Hepatocyte (in vitro differentiated cells): ENCODE data around the gene PCYT2. TPM values are rescaled to one million over a fixed set of nuclear protein-coding genes. Genes with fewer than 3 reads are reported as not detected.
A peak's percentile ranks its signal among the peaks of the same experiment; 100 is the strongest.

ENCODE experiments used
- DNase-seq: peaks from one replicate; pipeline ENCODE4 v3.0.0-alpha.2; 2016; ENCODE audit warnings: low spot score
- H2AFZ ChIP-seq: fragments of 200-600 bp; sonication (generic); 2 replicates; pipeline ENCODE4 v1.6.0; 2016; ENCODE audit warnings: antibody characterized with exemption, mild to moderate bottlenecking
- H3K27ac ChIP-seq: fragments of 200-600 bp; sonication (generic); 2 replicates; pipeline ENCODE4 v1.5.1; 2016; ENCODE audit warnings: mild to moderate bottlenecking
- H3K27me3 ChIP-seq: fragments of 200-600 bp; sonication (generic); 2 replicates; pipeline ENCODE4 v1.6.1; 2016
- H3K36me3 ChIP-seq: fragments of 200-600 bp; sonication (generic); replicated peaks from 2 replicates; pipeline ENCODE4 v1.5.1; 2016; ENCODE audit warnings: low read depth; ENCODE audit not compliant: insufficient read depth
- H3K4me1 ChIP-seq: fragments of 200-600 bp; sonication (generic); 2 replicates; pipeline ENCODE4 v1.5.1; 2016; ENCODE audit warnings: mild to moderate bottlenecking, moderate library complexity; ENCODE audit not compliant: insufficient read depth
- H3K4me2 ChIP-seq: fragments of 200-600 bp; sonication (generic); 2 replicates; pipeline ENCODE4 v1.6.0; 2016
- H3K4me3 ChIP-seq: fragments of 200-600 bp; sonication (generic); 2 replicates; pipeline ENCODE4 v1.5.1; 2016; ENCODE audit warnings: mild to moderate bottlenecking
- H3K79me2 ChIP-seq: fragments of 200-600 bp; sonication (generic); 2 replicates; pipeline ENCODE4 v1.6.0; 2017; ENCODE audit warnings: mild to moderate bottlenecking
- H3K9me2 ChIP-seq: fragments of 200-600 bp; sonication (generic); replicated peaks from 2 replicates; pipeline ENCODE4 v1.6.0; 2017; ENCODE audit warnings: mild to moderate bottlenecking; ENCODE audit not compliant: insufficient read depth
- H3K9me3 ChIP-seq: fragments of 200-600 bp; sonication (generic); 2 replicates; pipeline ENCODE4 v1.5.1; 2016; ENCODE audit warnings: low read depth, mild to moderate bottlenecking
- H4K20me1 ChIP-seq: fragments of 200-600 bp; sonication (generic); 2 replicates; pipeline ENCODE4 v1.6.0; 2016; ENCODE audit warnings: mild to moderate bottlenecking; ENCODE audit not compliant: insufficient read depth, poor library complexity, severe bottlenecking
- CTCF ChIP-seq: fragments of 200-600 bp; sonication (generic); IDR thresholded peaks from 2 replicates; pipeline ENCODE4 v1.5.1; 2016; ENCODE audit warnings: antibody characterized with exemption, mild to moderate bottlenecking; ENCODE audit not compliant: poor library complexity
- EZH2 ChIP-seq: fragments of 200-600 bp; sonication (generic); IDR thresholded peaks from 2 replicates; pipeline ENCODE4 v1.6.1; 2016; ENCODE audit warnings: antibody characterized with exemption, mild to moderate bottlenecking, borderline replicate concordance
- EZH2phosphoT487 ChIP-seq: fragments of 200-600 bp; sonication (generic); IDR thresholded peaks from one replicate; pipeline ENCODE4 v1.6.1; 2018; ENCODE audit warnings: antibody characterized with exemption, mild to moderate bottlenecking, low read depth, moderate library complexity; ENCODE audit not compliant: unreplicated experiment, severe bottlenecking
- WGBS: methylation state at CpG from one replicate; pipeline ENCODE4 v1.1.6; 2016; ENCODE audit warnings: low lambda C conversion rate; ENCODE audit errors: missing lambda C conversion rate; 5-methylcytosine and 5-hydroxymethylcytosine counted together
- polyA plus RNA-seq: library from polyadenylated mRNA; unstranded; fragments of >200 nt; fragmentation: Nextera tagmentation; extraction: Ambion mirVana; gene quantifications from 2 replicates; pipeline ENCODE4 v1.2.1, GENCODE V29; 2016
- total RNA-seq: library from RNA; depleted of rRNA; stranded (reverse); fragments of >200 nt; gene quantifications from 2 replicates; pipeline ENCODE4 v1.2.3, GENCODE V29; 2014

The PCYT2 gene
- total and polyA plus RNA-seq, 2 experiments from 2014 or later = 84.7 to 126 TPM

DNA sequence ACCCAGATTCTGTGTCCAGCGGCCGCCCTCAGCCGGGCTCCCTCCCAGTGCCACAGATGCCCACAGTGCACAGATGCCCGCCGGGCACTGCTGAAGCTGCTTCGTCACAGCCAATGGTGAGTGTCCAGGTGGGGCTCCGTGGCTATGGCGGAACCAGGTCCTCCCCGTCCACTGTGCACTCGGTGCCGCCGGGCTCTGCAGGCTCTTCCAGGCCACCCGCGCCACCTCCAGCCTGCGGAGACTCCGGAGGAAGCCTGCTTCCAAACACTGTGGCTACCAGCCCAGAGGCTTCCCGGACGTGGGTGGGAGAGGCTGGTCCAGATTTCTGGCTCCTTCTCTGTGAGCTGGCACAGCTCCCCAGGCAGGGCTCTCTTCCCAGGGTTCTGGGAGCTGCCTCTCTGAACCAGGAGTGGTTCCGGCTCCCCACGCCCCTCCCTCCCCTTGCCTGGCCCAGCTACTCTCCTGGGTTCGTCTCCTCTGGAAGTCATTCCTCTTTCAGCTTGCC is 28.7 kb upstream of the PCYT2 start:
- no peak overlapping the region for H3K27ac ChIP-seq
- H3K27me3 ChIP-seq = no peaks in the 10 kb centered on the region
- H3K36me3 ChIP-seq = no peaks in the 10 kb centered on the region
- no peak overlapping the region for H3K4me2 ChIP-seq
- no peak overlapping the region for H2AFZ ChIP-seq
- no peak for DNase-seq
- WGBS = 93% methylated on average over 18 of the region's 21 CpGs
- no peaks in the 10 kb centered on the region for H4K20me1 ChIP-seq
- no peak for TF ChIP-seq CTCF
- TF ChIP-seq EZH2 = no peak
- no peak for TF ChIP-seq EZH2phosphoT487
- H3K9me3 ChIP-seq = no peaks in the 10 kb centered on the region
- peaks cover 7% of the 10 kb centered on the region for H3K4me1 ChIP-seq
- no peaks in the 10 kb centered on the region for H3K9me2 ChIP-seq
- no peak overlapping the region for H3K4me3 ChIP-seq
- H3K79me2 ChIP-seq = peaks cover 15% of the 10 kb centered on the region

- TF ChIP-seq EZH2phosphoT487 (no peak), EZH2 (no peak), CTCF (no peak)
- H3K36me3 ChIP-seq = no peaks in the 10 kb centered on the region
- H3K9me2 ChIP-seq = no peaks in the 10 kb centered on the region
- H4K20me1 ChIP-seq = no peaks in the 10 kb centered on the region
- H2AFZ ChIP-seq = no peak overlapping the region
- DNase-seq = no peak
- 86% methylated on average over 15 of the region's 15 CpGs for WGBS
- no peak overlapping the region for H3K27ac ChIP-seq
- H3K4me2 ChIP-seq = no peak overlapping the region
- H3K79me2 ChIP-seq = peaks cover 15% of the 10 kb centered on the region
- H3K4me3 ChIP-seq = no peak overlapping the region
- H3K4me1 ChIP-seq = peaks cover 7% of the 10 kb centered on the region
- H3K9me3 ChIP-seq = no peaks in the 10 kb centered on the region
- no peaks in the 10 kb centered on the region for H3K27me3 ChIP-seq
Observed at GRCh38 chr17:81939218-81939617, 28.0 kb upstream of the PCYT2 start.

- WGBS = 91% methylated on average over 6 of the region's 6 CpGs
- peaks cover 15% of the 10 kb centered on the region for H3K79me2 ChIP-seq
- H3K27ac ChIP-seq = no peak overlapping the region
- H3K27me3 ChIP-seq = no peaks in the 10 kb centered on the region
- peaks cover 7% of the 10 kb centered on the region for H3K4me1 ChIP-seq
- H2AFZ ChIP-seq = no peak overlapping the region
- H4K20me1 ChIP-seq = no peaks in the 10 kb centered on the region
- no peak overlapping the region for H3K4me3 ChIP-seq
- no peak for DNase-seq
- H3K36me3 ChIP-seq = no peaks in the 10 kb centered on the region
- H3K4me2 ChIP-seq = peak overlapping the region; percentile 97
- H3K9me2 ChIP-seq = no peaks in the 10 kb centered on the region
- TF ChIP-seq EZH2 (no peak), EZH2phosphoT487 (no peak), CTCF (no peak)
- no peaks in the 10 kb centered on the region for H3K9me3 ChIP-seq
Observed at GRCh38 chr17:81935709-81936084, 24.5 kb upstream of the PCYT2 start.
